Fibroblast of lung (primary cell): Measurements from ENCODE around the gene CBX6.

Source experiments
- EZH2 ChIP-seq: IDR thresholded peaks from 2 replicates; pipeline ENCODE4 v1.5.1; 2012; ENCODE audit warnings: low read length, control low read depth, mild to moderate bottlenecking; ENCODE audit errors: missing control alignments
- TF ChIP-seq, protein P1 (sequence below), 2 donors: IDR thresholded peaks in 1 of 2; conservative IDR thresholded peaks in 1 of 2; 1 replicate in 1 of 2; 2 replicates in 1 of 2; pipeline ENCODE4 v1.5.1; 2011 to 2012; ENCODE audit warnings: low read length in 2 of 2, control low read depth in 1 of 2, inconsistent platforms in 1 of 2, low read depth in 1 of 2, mild to moderate bottlenecking in 1 of 2

DNA sequence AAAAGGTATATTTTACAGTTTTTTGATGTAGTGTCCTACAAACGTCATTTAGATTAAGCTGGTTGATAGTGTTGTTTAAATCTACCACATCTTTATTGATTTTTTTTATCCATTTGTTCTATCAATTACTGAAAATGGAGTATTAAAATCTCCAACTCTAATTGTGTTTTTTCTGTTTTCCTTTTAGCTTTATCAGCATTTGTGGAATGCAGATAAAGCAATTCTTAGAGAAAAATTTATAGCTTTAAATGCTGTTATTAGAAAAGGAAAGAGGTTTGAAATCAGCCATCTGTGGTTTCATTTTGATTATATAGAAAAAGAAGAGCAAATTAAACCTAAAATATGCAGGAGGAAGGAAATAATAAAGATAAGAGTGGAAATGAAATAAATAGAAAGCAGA is 39.4 kb upstream of the CBX6 start:
- TF ChIP-seq, protein P1, sequence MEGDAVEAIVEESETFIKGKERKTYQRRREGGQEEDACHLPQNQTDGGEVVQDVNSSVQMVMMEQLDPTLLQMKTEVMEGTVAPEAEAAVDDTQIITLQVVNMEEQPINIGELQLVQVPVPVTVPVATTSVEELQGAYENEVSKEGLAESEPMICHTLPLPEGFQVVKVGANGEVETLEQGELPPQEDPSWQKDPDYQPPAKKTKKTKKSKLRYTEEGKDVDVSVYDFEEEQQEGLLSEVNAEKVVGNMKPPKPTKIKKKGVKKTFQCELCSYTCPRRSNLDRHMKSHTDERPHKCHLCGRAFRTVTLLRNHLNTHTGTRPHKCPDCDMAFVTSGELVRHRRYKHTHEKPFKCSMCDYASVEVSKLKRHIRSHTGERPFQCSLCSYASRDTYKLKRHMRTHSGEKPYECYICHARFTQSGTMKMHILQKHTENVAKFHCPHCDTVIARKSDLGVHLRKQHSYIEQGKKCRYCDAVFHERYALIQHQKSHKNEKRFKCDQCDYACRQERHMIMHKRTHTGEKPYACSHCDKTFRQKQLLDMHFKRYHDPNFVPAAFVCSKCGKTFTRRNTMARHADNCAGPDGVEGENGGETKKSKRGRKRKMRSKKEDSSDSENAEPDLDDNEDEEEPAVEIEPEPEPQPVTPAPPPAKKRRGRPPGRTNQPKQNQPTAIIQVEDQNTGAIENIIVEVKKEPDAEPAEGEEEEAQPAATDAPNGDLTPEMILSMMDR (conservative IDR thresholded peaks at IDR 0.05 in 1 of 2, IDR thresholded peaks at IDR 0.05 in 1 of 2; ENCODE audit: low read depth in 1 of 2, low read length in 2 of 2), result no peak
- TF ChIP-seq EZH2, result no peak
